GM23248 (cell line): ENCODE data around the gene PP2D1. TPM values are rescaled to one million over a fixed set of nuclear protein-coding genes. Genes with fewer than 3 reads are reported as not detected.

Source experiments
- DNase-seq: peaks from one replicate; pipeline ENCODE4 v3.0.0-alpha.2; 2015
- H2AFZ ChIP-seq: fragments of 200-600 bp; sonication (generic); 2 replicates; pipeline ENCODE4 v1.6.1; 2016; ENCODE audit warnings: antibody characterized with exemption
- H3F3A ChIP-seq: fragments of 200-600 bp; sonication (generic); 2 replicates; pipeline ENCODE4 v1.6.1; 2016; ENCODE audit warnings: mild to moderate bottlenecking, antibody characterized with exemption, mixed run types; ENCODE audit not compliant: insufficient read depth
- H3K27ac ChIP-seq: fragments of 200-600 bp; sonication (generic); 2 replicates; pipeline ENCODE4 v1.5.1; 2016; ENCODE audit warnings: mild to moderate bottlenecking
- H3K27me3 ChIP-seq: fragments of 200-600 bp; sonication (generic); replicated peaks from 2 replicates; pipeline ENCODE4 v1.6.1; 2016; ENCODE audit warnings: mild to moderate bottlenecking; ENCODE audit not compliant: insufficient read depth
- H3K36me3 ChIP-seq: fragments of 200-600 bp; sonication (generic); 2 replicates; pipeline ENCODE4 v1.6.1; 2016; ENCODE audit warnings: low read depth, mild to moderate bottlenecking
- H3K4me1 ChIP-seq: fragments of 200-600 bp; sonication (generic); 2 replicates; pipeline ENCODE4 v1.6.1; 2016; ENCODE audit warnings: mild to moderate bottlenecking; ENCODE audit not compliant: insufficient read depth
- H3K4me2 ChIP-seq: fragments of 200-600 bp; sonication (generic); one replicate; pipeline ENCODE4 v1.6.1; 2016; ENCODE audit warnings: mild to moderate bottlenecking; ENCODE audit not compliant: unreplicated experiment
- H3K4me3 ChIP-seq: fragments of 200-600 bp; sonication (generic); 2 replicates; pipeline ENCODE4 v1.5.1; 2016; ENCODE audit warnings: mild to moderate bottlenecking
- H3K79me2 ChIP-seq: fragments of 200-600 bp; sonication (generic); 2 replicates; pipeline ENCODE4 v1.6.1; 2016; ENCODE audit warnings: mild to moderate bottlenecking; ENCODE audit not compliant: insufficient read depth
- H3K9ac ChIP-seq: fragments of 200-600 bp; sonication (generic); 2 replicates; pipeline ENCODE4 v1.6.1; 2016; ENCODE audit warnings: mild to moderate bottlenecking
- H3K9me2 ChIP-seq: fragments of 200-600 bp; sonication (generic); 2 replicates; pipeline ENCODE4 v1.6.1; 2016; ENCODE audit warnings: mixed run types, mild to moderate bottlenecking, moderate library complexity; ENCODE audit not compliant: insufficient read depth
- H3K9me3 ChIP-seq: fragments of 200-600 bp; sonication (generic); one replicate; pipeline ENCODE4 v1.6.1; 2017; ENCODE audit warnings: low read depth
- H4K20me1 ChIP-seq: fragments of 200-600 bp; sonication (generic); 2 replicates; pipeline ENCODE4 v1.6.0; 2016; ENCODE audit not compliant: insufficient read depth
- EZH2 ChIP-seq: fragments of 200-600 bp; sonication (generic); IDR thresholded peaks from 2 replicates; pipeline ENCODE4 v1.6.1; 2018; ENCODE audit warnings: antibody characterized with exemption, mild to moderate bottlenecking; ENCODE audit not compliant: insufficient read depth, poor library complexity, severe bottlenecking
- EZH2phosphoT487 ChIP-seq: fragments of 200-600 bp; sonication (generic); IDR thresholded peaks from 2 replicates; pipeline ENCODE4 v1.6.1; 2018; ENCODE audit warnings: antibody characterized with exemption, moderate library complexity, mild to moderate bottlenecking, low read depth; ENCODE audit not compliant: insufficient read depth
- WGBS, 2 experiments: methylation state at CpG; one replicate each; pipeline ENCODE4 v1.1.6; 2015 to 2017; ENCODE audit warnings: low lambda C conversion rate in 2 of 2, low coverage in 1 of 2; ENCODE audit errors: missing lambda C conversion rate in 2 of 2; 5-methylcytosine and 5-hydroxymethylcytosine counted together
- in situ Hi-C: fragments of 300-500 bp; cut with MboI; formaldehyde crosslinking; loops from 2 replicates; pipeline ENCODE4 v1.15.0; 2020
- polyA plus RNA-seq: library from polyadenylated mRNA; unstranded; fragments of >200 nt; fragmentation: Nextera tagmentation; extraction: Ambion mirVana; gene quantifications from 2 replicates; pipeline ENCODE4 v1.2.1, GENCODE V29; 2016
- total RNA-seq: library from RNA; depleted of rRNA; stranded (reverse); fragments of >200 nt; shearing (Covaris generic); gene quantifications from 2 replicates; pipeline ENCODE4 v1.2.3, GENCODE V29; 2014

Gene PP2D1
- total and polyA plus RNA-seq, 2 experiments from 2014 or later, result 0.16 TPM; not detected in 1

GRCh38 chr3:20052851-20053250 lies 40.8 kb upstream of the PP2D1 start:
- Histone ChIP-seq H3F3A (peaks cover 37% of the 10 kb centered on the region), H3K27me3 (no peaks in the 10 kb centered on the region), H3K9ac (no peak overlapping the region), H4K20me1 (no peaks in the 10 kb centered on the region), H3K9me3 (no peaks in the 10 kb centered on the region), H3K4me1 (peaks cover 35% of the 10 kb centered on the region), H3K79me2 (no peaks in the 10 kb centered on the region), H3K9me2 (no peaks in the 10 kb centered on the region), H3K36me3 (no peaks in the 10 kb centered on the region), H3K4me2 (no peak overlapping the region), H3K4me3 (no peak overlapping the region), H3K27ac (no peak overlapping the region), H2AFZ (no peak overlapping the region)
- in situ Hi-C loops, result no loop called here
- WGBS, 2 experiments, result 98% methylated on average over 7 of the region's 7 CpGs
- DNase-seq, result no peak
- TF ChIP-seq EZH2phosphoT487, result no peak
- TF ChIP-seq EZH2, result no peak

GRCh38 chr3:20051123-20051806 lies 39.2 kb upstream of the PP2D1 start:
- 98% methylated on average over 4 of the region's 4 CpGs for whole genome bisulfite sequencing, 2 experiments
- no peak overlapping the region for H3K4me3 ChIP-seq
- H3K9me2 ChIP-seq, result no peaks in the 10 kb centered on the region

GRCh38 chr3:20047976-20048883 lies 36.2 kb upstream of the PP2D1 start:
- Histone ChIP-seq H3F3A (no peaks in the 10 kb centered on the region), H3K27me3 (no peaks in the 10 kb centered on the region), H3K4me3 (peak overlapping the region; percentile 38), H3K79me2 (no peaks in the 10 kb centered on the region), H3K9me2 (no peaks in the 10 kb centered on the region), H3K4me1 (peaks cover 19% of the 10 kb centered on the region), H3K4me2 (peak overlapping the region; percentile 67), H4K20me1 (no peaks in the 10 kb centered on the region), H2AFZ (peak overlapping the region; percentile 79), H3K36me3 (no peaks in the 10 kb centered on the region), H3K9me3 (no peaks in the 10 kb centered on the region), H3K27ac (0 out of 2 replicates have a peak overlapping the region, but pooled peaks have one; percentile 7), H3K9ac (peak overlapping the region; percentile 39; the same call in 1 of the 2 replicates)
- peak; percentile 45 for DNase-seq
- no peak for TF ChIP-seq EZH2
- no peak for TF ChIP-seq EZH2phosphoT487
- WGBS, 2 experiments, result 14 to 18% methylated on average over 9 of the region's 9 CpGs
- in situ Hi-C loops, result no loop called here

More at GRCh38 chr3:20051123-20051806, 39.2 kb upstream of the PP2D1 start:
- Histone ChIP-seq H3K4me1 (peaks cover 24% of the 10 kb centered on the region), H2AFZ (no peak overlapping the region), H3K4me2 (no peak overlapping the region), H3K27me3 (no peaks in the 10 kb centered on the region), H4K20me1 (no peaks in the 10 kb centered on the region), H3K27ac (no peak overlapping the region), H3K79me2 (no peaks in the 10 kb centered on the region), H3K9ac (no peak overlapping the region), H3K9me3 (no peaks in the 10 kb centered on the region), H3K36me3 (no peaks in the 10 kb centered on the region), H3F3A (peaks cover 22% of the 10 kb centered on the region)
- TF ChIP-seq EZH2 (no peak), EZH2phosphoT487 (no peak)
- no peak for DNase-seq
- in situ Hi-C loops, result no loop called here

GRCh38 chr3:20047341-20047779 lies 35.3 kb upstream of the PP2D1 start:
- in situ Hi-C loops, result no loop called here
- H3K27ac ChIP-seq, result no peak overlapping the region

More at GRCh38 chr3:20047341-20047779, 35.3 kb upstream of the PP2D1 start:
- H3K9me3 ChIP-seq, result no peaks in the 10 kb centered on the region
- no peaks in the 10 kb centered on the region for H3F3A ChIP-seq
- H3K79me2 ChIP-seq, result no peaks in the 10 kb centered on the region
- H2AFZ ChIP-seq, result peak overlapping the region; percentile 79
- peak overlapping the region; percentile 67 for H3K4me2 ChIP-seq
- peak overlapping the region; percentile 38; the same call in 1 of the 2 replicates for H3K4me3 ChIP-seq
- TF ChIP-seq EZH2phosphoT487, result no peak
- TF ChIP-seq EZH2, result no peak
- peaks cover 22% of the 10 kb centered on the region for H3K4me1 ChIP-seq
- no peaks in the 10 kb centered on the region for H3K27me3 ChIP-seq
- no peaks in the 10 kb centered on the region for H3K36me3 ChIP-seq
- no peak for DNase-seq
- 0 out of 2 replicates have a peak overlapping the region, but pooled peaks have one; percentile 39 for H3K9ac ChIP-seq
- 76 to 81% methylated on average over 7 of the region's 7 CpGs for WGBS, 2 experiments
- no peaks in the 10 kb centered on the region for H4K20me1 ChIP-seq
- H3K9me2 ChIP-seq, result no peaks in the 10 kb centered on the region
